Measurements from ENCODE around the gene FILIP1.

GRCh38 chr6:75430631-75431325, 62.8 kb downstream of the FILIP1 start:
- TF ChIP-seq CTCF (IDR thresholded peaks at IDR 0.05; ENCODE audit: low read depth, low read length) (no peak), EZH2phosphoT487 (IDR thresholded peaks at IDR 0.05; ENCODE audit: low read depth) (no peak)

Measured in OCI-LY3 (cell line).